Measurements from ENCODE around the gene ARL15.

ARL15 gene

DNA sequence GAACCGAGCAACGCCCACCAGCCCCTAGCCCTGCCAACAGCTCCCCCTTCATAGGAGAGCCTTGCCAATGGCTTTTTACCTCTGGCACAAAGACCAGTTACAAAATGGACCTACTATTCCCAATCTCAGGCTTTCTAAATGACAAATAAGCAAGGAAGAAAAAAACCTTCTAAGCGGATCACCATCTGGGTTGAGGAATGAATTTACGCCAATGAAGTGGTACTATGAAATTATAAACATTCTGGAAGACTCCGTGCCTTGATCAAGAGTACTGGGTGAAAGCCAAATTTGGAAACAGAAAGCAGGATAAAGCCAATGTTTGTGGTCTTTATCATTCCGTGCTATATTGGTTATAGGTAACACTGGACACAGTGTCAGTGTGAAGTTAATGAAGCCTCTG is 378.0 kb downstream of the ARL15 start:
- no peak for DNase-seq (ENCODE audit: low read depth)

DNA sequence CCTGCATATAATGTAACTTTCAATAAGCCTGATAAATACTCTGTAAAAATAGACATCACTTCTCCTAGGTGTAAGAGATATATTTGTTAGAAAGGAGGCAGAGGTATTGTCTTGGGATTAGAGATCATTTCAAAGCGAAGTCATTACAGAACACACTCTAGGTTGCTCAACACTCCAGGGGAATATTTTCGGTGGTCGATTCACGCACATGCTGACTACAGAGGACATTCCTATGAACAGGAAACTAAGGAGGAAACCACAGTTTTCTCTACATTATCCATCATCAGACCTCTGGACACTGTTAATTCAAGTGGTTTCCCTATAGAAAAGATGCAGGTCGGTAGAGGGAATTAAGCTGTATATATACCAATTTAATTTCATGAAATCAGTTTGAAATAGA is 379.9 kb downstream of the ARL15 start:
- no peak for DNase-seq (ENCODE audit: low read depth)

DNA sequence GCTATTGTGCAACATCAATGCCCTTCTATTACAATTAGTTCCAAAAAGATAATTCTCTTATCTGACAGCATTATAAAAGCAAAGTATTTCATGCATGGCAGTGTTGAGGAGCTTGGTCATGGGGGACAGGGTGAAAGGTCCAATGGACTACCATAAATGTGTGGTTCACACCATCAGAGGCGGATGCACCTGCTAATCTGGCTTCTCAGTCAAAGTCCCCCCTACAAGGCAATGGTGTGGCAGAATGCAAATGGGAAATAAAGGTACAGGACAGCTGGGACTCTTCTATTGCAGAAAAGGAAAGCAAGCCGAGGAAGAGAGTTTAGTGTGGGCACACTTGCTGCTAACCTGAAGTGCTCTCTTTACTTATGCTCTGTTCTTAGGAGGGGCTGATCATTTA is 380.8 kb downstream of the ARL15 start:
- no peak for DNase-seq (ENCODE audit: low read depth)

DNA sequence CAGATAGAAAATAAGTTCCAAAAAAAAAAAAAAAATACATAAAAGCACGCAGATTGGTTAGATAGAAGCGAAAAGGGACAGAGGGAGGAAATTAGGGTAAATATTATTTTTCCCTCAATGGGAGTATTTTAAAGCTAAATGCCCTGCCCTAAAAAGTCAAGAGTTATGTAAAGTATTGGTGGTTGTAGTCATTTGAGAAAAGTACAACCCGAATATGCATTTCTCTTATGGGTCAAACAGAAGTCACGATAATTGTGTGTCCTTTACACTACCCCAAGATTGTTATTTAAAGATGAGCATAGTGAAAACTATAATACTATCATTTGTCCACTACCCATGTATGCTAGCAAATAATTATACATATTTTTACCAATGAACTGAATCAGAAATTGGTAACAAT is 381.2 kb downstream of the ARL15 start:
- no peak for DNase-seq (ENCODE audit: low read depth)

DNA sequence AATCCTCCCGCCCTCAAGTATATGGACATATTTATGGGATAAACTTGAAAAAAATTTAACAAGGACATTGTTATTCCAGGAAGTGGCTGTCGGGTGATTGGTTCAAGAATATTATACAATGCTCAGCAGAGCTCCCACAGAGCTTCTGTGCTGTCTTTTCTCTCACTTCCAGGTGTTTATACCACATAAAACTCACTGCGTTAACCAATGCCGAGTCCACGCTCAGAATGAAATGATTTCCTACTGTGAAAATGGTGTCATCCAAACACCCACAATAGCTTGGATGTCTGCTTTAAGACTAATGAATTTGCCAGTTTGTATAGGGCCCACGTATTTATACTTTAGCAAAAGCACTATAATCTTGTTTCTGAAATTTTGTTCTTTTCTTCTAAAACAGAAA is 381.7 kb downstream of the ARL15 start:
- DNase-seq (ENCODE audit: low read depth): no peak

DNA sequence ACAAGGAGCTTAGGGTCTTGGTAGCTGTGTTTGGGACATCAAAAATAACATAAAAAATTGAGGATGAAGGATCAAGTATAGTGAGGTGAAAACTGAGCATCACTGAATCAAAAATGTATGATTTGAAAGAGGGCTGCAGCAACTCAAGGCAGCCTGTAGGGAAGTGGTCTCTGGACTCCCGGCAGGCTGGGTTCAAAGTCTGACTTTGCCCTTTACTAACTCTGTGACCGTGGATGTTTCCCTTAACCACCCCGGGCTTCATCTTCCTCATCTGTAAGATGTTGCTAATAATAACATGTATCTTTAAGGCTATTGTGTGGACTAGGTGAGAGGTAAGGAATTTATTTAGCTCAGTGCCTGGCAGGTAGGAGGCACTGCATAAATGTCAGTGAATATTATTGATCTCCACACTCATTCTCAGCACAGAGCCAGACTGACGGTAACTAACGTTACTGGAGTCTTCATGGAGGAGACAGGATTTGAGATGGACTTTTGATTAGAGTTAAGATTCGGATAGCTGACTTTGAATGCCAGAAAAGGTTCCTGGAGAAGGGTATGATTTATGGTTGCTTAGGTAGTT is 382.6 kb downstream of the ARL15 start:
- DNase-seq (ENCODE audit: low read depth): no peak

DNA sequence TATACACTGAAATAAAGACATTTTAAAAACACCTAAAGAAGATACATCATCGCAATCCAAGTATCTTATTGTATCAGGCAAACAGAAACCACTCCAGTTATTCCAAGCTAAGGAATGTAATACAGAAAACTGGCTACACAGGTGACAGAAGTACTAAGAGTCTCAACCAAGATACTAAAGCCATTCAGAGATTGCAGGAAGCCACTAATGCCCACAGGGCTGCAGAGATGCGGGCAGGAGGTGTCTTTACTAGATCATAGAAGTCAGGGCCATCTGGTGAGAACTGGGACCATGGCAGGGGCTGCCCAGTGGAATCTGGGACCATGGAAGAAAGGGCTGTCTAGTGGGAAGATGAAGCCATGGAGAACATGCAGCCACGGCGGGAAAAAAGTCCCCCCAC is 384.3 kb downstream of the ARL15 start:
- DNase-seq (ENCODE audit: low read depth): no peak

DNA sequence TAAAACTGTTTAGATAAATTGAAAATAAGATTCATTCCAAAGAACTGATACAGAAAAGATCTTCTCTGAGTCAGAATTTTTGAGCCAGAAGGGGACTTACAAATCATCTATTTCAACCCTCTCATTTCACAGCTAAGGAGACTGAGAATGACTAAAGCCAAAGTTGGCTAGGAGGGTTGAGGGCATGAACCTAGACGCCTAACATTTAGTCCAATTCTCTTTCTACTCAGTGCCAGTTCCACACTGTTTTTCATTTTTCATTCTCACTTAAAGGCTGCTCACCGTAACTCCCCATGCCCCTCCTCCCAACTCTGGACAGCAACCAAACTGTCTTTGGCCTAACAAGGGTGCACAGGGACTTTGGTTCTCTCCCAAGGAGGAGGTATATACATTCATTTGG is 386.0 kb downstream of the ARL15 start:
- no peak for DNase-seq (ENCODE audit: low read depth)

DNA sequence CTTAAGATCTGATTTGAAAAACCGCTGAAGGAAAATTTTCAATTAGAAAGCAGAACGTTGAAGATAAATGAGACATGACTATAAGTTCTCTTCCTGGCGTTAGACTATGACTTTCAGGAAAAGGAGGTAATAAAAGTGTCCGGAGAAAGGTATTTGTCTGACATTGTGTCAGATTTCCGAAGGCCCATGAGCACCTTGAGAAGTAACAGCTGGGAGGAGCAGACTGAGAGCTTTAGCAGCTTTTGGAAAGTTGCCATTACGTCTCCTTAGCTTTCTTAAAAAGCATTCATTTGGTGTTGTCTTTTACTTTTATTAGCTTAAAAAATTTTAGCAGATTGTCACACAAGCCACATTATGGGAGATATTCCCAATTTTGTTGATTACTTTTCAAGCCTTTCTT is 386.4 kb downstream of the ARL15 start:
- DNase-seq (ENCODE audit: low read depth): no peak

DNA sequence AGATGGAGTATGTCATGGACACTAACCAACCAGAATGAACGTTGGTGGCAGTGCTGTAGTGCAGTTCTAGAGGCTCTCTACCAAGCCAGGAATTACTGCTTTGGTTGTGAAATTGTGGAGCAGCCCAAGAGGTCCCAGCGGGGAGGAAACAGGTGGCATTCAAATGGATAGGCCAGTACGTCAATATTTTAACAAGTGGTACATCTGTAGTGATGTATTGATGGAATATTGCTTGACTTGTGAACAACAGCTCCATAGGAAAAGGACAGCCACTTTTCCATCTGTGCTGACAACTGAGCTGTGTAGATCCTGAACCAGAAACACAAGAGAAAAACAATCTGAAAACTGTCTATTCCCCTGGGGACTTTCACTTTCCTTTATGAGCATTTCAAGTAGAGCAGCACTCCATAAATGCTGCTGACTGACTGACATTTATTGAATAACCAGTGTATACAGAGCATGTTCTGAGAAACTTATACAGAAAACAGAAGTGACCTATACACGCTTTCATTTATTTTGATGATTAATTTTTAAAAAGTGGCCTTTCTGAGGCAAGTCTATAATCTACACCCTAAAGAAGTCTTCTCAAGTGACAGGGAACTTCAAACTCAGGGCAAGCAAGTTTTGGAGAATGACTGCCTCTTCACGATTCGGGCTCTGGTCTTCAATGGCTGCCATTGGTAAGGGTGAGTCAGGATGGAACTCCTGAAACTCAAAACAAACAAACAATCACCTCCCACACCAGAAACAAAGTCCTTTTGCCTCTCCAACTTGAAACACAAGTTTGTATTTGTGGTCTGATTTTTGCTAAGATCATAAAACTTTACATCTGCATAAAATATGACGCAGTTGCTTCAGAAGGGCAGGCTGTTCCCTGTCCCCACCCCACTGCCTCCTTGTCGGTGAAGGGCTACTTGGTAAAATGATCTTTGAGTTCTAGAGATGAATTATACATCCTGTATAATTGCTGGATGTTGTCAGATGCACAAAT is 387.6 kb downstream of the ARL15 start:
- DNase-seq (ENCODE audit: low read depth): no peak

DNA sequence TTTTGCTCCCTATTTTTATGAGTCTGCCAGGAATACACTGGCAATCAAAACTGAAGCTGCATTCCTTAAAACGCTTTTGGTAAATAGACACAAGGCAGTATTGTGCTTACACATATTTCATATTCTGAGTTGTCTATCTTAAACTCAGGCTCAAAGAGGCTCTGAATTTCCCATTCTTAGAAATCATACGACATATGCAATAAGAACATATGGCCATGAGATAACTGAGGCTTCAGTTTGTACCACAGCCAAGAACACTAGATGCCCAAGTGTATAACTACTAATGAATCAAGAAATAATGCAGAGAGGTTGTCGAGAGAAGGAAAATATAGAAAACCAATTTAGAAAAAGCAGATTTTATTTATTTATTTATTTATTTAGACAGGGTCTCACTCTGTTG is 392.5 kb downstream of the ARL15 start:
- no peak for DNase-seq (ENCODE audit: low read depth)

DNA sequence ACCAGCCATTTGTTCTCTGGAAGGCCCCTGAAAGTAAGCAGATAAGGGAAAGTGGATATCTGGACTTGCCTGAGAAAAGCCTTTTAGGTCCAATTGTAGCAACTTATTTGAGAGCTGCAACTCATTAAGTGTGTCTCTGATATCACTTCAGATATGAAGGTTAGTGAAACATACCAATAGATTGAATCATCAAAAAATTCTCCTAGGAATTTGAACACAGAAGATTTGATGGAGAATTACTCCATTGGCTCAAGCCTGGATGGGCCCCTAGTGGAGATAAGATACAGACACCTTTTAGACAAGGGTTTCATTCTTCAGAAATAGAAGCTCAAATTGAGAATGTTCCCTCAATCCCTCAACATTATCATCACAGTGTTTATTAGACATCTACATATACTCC is 393.3 kb downstream of the ARL15 start:
- no peak for DNase-seq (ENCODE audit: low read depth)

DNA sequence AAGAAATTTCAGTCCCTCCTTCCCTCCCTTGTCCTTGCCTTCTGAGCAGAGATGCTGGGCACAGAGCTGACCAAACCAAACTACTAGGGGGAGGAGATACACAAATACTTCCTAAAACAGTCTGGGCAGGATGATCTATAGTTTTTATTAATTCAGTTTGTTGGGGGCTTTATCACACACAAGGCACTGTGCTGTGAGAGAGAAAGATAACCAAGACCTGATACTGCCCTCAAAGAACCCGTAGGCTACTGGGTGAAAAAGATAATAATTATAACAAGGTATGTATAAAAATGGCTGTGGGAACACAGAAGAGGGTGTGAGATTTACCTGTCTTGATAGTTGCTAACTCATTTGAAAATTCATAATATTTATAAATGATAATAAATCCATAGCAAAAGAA is 395.3 kb downstream of the ARL15 start:
- no peak for DNase-seq (ENCODE audit: low read depth)

DNA sequence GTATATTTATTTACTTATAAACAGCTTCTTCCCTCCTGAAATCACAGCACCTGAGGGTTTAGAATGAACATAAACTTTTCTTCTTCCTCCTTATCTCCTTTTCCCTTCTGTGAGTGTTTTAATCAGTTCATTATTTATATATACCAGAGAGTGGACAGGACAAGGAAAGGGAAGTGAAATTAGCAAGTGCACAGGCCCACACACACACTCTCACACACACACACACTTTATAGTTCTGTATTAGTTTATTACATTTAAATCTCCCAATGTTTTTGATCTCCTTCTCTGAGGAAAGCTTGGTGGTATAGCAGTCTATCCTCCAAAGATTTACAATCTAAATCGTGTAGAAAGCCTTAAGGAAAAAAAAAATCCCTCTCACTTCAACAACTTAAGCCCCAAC is 396.4 kb downstream of the ARL15 start:
- DNase-seq (ENCODE audit: low read depth): no peak

DNA sequence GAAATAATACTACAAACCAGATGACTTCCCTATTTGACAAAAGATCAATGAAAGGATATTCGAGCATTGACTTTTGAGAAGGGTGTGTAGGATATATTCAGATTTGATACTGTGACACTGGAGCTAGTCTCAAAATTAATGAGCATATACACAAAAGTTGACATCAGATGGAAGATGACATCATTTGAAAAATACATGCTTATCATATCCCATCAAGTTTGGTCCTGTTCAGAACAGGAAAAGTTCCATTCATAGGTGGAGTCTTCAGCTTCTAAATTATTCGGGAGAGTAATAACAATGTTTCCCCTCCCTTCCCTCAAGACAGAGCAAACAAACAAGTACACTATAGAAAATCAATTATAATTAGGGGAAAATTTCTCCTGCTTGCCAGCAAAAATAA is 401.6 kb downstream of the ARL15 start:
- no peak for DNase-seq (ENCODE audit: low read depth)

DNA sequence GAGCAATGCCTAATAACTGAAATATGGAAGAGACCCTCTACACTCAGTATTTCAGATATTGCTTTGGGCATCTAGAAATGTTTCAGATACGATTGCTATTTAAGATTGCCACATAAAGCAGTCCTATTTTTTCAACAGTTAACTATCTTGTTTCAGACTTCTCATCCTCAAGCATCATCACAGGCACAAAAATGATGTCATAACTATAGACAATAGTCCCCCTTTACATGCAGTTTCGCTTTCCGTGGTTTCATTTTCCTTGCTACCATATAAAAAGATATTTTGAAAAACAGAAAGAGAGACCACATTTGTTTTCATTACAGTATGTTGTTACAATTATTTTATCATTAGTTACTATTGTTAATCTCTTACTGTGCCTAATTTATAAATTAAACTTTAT is 402.5 kb downstream of the ARL15 start:
- no peak for DNase-seq (ENCODE audit: low read depth)

DNA sequence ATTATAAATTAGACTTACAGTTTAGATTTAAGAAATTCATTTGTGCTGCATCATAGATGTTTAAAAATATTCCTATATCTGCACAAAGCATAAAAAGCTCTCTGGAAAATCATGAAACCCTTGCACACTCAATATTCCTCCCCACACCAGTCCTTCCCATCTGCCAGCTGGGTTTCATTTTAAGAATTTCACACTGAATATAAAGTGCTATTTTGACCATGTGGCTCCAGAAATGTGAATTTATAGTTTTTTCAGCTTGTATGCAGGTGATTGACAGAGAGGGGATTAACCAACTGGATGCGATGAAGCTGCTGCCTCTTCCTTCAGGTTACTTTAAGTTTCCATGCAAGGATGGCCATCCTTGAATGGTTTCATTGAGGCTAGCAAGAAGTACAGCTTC is 403.6 kb downstream of the ARL15 start:
- DNase-seq (ENCODE audit: low read depth): no peak

DNA sequence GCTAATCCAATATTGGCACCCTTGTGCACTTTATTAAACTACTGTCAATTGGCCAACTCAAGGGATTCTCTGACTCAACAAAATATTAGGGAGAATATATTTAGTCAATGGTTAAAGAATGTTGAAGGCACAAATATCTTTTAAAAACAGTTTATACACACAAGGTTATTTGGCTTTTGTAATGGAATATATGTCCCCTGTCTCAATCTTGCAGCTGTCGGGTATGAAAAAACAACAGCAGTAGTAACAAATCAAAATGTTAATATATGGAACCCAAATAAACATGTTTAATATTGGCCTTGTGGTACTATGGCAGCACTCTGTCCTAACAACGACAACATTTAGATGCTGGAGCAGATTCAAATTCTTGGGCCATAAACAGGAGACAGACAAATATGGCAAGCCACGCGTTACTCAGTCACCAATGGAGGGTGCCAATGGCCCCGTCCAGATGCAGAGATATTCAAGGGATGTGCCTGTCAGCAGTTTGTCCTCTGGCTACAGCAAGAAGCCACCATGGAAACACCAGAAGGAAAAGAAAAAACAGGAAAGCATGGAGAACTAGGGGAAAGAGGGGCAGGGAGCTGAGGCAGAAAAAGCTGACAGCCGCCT is 408.0 kb downstream of the ARL15 start:
- no peak for DNase-seq (ENCODE audit: low read depth)

DNA sequence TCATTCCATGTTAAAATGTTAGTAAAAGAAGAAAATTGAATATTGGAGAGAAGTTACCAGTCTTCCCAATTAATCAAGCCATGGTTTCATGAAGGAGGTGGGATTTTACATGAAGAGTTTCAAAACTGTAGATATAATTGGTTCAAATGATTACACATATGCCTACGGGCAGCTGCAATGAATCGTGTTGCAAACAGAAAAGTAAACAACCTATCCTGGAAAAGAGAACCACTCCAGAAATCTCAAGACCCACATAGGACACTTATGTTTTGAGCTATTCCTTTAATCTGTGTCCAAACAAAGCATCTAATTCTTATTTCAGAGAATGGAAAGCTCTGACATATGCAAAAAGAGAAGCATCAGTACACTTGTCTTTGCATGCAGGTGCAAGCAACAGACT is 409.7 kb downstream of the ARL15 start:
- DNase-seq (ENCODE audit: low read depth): no peak

DNA sequence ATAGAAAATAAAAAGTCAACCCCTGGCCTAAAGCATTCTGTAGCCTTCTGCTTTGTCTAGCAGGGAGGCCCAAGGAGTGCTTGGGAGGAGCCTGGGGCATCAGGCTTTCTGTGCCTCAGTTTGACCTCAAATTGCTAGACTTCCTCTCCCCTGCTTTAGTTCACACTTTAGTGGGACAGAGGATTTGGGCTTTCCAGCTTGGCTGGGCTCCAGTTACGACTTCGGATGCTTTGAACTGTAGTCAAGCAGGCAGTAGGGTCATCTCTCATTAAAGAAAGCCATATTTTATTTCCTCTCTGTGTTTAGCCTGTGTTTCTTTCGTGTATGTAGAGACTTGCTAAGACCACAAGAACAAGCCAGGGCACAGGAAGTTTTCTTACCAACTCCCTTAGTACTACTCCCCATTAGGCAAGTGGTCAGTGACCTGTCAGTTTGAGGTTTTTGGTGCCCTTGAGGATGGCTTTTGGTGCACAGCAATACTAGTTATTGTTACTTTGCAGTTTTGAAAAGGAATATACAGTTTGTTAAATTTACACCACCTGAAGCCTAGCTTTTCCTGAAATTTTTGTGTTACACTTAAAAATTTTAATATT is 415.2 kb downstream of the ARL15 start:
- no peak for DNase-seq (ENCODE audit: low read depth)

DNA sequence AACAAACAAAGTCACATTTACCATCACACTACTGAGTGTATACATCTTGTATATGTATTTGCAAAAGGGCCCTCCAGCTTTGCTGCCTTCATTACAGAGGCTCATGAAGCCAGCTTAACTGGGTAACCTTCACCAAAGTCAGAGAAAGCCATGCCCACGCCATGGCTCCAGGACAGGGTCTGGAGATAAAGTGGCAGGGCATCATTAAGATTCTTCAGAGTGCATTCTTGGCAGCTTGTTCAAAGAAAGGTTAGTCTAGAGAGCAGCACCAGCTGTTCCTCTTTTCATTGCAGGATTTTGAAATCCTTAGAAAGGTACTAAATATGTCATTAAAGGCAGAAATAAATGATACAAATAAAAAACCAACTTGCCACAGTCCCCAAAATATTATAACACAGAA is 416.7 kb downstream of the ARL15 start:
- DNase-seq (ENCODE audit: low read depth): no peak

DNA sequence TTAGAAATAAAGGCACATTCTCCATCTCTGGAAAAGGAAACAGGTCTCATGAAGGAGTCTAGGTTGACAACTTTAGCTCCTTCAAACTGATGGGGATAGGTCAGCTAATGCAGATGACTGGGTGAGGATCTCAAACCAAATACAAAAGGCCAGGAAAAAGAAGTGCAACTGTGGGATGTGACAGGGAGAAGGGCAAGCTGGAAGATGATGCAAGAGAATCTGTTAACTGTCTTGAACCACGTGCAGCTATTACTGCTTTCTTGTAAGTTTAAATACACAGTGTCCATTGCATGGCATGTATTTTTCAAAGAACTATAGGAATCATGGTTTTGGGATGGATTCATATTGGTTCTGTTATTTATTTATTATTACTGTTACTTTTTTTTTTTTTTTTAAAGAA is 418.1 kb downstream of the ARL15 start:
- DNase-seq (ENCODE audit: low read depth): no peak

DNA sequence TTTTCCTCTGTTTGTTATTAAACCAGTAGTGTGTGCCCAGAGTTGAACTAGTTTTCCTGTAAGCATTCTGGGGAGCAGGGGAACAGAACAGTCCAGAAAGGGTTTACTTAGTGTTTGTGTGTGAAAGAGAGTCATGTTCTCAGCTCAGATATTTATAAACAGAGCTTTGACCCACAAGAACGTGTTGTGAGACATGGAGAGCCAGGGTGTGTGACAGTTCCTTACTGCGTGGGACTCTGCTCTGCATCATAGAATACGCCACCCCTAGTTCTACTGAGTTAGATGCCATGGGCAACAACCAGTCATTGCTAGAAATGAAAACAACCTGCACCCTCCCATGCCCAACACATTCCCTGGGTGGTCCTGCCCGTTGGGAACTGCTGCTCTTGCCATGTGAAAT is 419.2 kb downstream of the ARL15 start:
- no peak for DNase-seq (ENCODE audit: low read depth)

Data from stimulated activated CD8-positive, alpha-beta memory T cell treated with anti-CD3 and anti-CD28 coated beads, Interleukin-12 subunit alpha, Interleukin-12 subunit beta, amount 100 ng/mL, for 1 hour (primary cell).